SK-N-DZ (cell line): ENCODE measurements around the gene ATCAY.
"Not testable (repeated sequence)": the region's sequence is repeated elsewhere in the genome, so short reads cannot be mapped to it uniquely, and the experiment has no call there.

ENCODE experiments used
- DNase-seq: peaks from one replicate; pipeline ENCODE4 v3.0.0-alpha.2; 2015; ENCODE audit warnings: low spot score

Gene ATCAY

GRCh38 chr19:3902317-3902973 is 22.0 kb downstream of the ATCAY start:
- no peak for DNase-seq

DNA sequence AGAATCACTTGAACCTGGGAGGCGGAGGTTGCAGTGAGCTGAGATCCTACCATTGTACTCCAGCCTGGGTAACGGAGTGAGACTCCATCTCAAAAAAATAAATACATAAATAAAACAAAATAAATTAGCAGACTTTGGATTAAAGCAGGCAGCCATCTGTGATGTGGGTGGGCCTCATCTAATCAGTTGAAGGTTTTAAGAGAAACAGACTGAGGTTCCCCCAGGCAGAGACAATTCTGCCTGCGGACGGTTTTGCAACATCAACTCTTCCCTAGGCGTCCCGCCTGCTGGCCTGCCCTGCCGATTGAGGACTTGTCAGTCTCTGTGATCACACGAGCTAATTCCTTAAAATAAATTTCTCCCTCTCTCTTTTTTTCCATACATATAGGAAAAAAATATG is 23.7 kb downstream of the ATCAY start:
- DNase-seq = no peak

DNA sequence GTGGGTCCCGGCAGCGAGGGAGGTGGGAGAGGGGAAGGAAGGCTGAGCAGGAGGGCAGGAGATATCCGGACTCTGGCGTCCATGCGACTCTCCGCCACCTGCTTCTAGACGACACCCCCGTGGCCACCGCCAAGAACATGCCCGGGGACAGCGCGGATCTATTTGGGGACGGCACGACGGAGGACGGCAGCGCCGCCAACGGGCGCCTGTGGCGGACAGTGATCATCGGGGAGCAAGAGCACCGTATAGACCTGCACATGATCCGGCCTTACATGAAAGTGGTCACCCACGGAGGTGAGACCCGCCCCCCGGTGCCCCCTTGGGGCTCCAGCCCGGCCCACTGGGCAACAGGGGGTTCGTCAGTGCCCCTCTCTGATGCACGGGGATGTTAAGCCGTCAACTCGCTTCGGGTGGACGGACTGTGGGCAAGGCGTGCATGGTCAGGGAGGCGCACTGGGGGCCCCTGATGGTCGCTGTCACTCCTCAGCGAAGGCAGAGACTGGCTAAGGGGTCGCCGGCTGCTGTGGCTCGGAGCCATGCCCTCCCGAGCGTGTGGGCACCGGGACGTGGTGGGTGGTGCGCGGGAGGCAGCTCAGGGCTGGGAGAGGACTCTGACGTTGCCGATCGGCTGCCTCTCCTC is 27.3 kb downstream of the ATCAY start:
- DNase-seq = no peak

- DNase-seq = no peak
Measured at GRCh38 chr19:3908266-3909054, 28.0 kb downstream of the ATCAY start.

DNA sequence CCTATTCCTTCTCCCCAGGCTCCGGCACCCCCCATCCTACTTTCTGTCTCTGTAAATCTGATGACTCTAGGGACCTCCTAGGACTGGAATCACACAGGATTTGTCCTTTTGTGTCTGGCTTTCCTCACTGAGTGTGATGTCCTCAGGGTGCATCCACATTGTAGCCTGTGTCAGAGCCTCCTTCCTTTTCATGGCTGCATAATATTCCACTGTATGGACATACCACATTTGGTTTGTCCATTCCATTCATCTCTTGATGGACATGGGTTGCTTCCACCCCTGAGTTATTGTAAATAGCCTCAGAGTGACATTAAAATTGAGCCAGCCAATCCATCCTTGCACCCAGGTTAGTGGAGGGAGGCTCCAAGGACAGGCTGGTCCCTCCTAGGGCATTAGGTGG is 29.6 kb downstream of the ATCAY start:
- DNase-seq = no peak

DNA sequence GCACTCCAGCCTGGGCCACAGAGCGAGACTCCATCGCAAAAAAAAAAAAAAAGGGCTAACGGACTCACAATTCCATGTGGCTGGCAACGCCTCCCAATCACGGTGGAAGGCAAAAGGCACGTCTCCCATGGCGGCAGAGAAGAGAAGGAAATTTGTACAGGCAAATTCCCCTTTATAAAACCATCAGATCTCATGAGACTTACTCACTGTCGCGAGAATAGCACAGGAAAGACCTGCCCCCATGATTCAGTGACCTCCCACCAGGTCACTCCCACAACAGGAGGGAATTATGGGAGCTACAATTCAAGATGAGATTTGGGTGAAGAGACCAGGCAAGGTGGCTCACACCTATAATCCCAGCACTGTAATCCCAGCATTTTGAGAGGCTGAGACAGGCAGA is 33.7 kb downstream of the ATCAY start:
- DNase-seq = no peak

DNA sequence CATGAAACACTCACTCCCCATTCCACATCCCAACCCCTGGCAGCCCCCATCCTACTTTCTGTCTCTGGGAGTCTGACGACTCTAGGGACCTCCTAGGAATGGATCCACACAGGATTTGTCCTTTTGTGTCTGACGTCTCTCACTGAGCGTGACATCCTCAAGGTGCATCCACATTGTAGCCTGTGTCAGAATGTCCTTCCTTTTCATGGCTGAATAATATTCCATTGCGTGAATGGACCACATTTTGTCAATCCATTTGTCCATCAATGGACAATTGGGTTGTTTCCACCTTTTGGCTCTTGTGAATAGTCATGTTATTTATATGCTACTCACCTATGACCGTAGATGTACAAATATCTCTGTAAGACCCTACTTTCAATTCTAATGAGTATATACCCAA is 35.5 kb downstream of the ATCAY start:
- no peak for DNase-seq

GRCh38 chr19:3919793-3920192 is 39.3 kb downstream of the ATCAY start:
- DNase-seq = no peak

DNA sequence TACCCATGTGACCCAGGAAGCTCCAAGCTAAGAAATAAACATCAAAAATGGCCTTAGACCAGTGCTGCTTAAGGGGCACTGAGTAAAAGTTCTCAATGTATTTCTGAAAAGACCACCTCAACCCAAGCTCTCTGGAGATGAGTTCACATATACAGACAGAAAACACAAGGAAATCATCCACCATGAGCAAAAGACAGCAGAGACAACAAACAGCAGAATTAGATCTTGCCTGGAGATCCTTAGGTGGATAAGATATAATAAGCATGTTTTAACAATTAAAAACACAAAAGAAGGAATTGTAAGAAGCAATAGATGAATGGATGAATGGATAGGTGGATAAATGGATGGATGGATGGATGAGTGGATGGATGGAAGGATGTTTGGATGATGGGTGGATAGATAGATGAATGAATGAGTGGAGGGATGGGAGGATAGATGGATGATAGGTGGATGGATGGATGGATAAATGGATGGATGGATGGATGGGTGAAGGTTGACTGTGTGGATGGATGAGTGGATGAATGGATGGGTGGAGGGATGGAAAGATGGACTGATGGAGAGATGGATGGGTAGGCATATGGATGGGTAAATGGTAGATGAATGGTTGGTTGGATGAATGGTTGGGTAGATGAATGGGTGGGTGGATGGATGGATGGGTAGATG is 42.7 kb downstream of the ATCAY start:
- DNase-seq = no peak

DNA sequence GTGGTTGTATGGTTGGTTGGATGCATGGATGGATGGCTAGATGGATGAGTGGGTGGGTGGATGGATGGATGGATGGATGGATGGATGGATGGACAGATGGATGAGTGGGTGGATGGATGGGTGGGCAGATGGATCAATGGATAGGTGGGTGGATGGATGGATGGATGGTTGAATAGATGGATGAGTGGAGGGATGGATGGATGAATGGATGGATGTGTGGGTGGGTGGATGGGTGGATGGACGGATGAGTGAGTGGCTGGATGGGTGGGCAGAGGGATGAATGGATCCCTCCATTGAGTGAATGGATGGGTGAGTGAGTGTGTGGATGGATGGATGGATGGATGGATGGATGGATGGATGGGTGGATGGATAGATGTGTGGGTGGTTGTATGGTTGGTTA is 43.4 kb downstream of the ATCAY start:
- no peak for DNase-seq

DNA sequence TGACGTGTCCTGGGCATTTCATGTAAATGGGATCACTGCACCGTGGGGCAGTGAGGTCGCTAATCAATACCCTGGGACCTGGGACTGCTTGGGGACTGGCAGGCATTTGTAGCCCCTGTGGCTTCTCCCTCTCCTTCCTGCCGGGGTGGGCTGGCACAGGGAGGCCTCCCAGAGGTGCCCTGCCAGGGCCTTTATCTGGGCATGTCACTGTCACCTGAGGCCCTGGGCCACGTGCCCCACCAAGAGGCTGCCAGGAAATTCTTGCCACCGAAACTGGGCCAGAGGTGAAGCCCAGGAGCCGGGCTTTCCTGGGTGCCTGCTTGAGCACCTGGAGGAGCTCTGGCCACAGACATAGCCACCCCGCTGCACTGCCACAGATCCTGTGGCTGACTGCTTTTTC is 50.6 kb downstream of the ATCAY start:
- no peak for DNase-seq

DNA sequence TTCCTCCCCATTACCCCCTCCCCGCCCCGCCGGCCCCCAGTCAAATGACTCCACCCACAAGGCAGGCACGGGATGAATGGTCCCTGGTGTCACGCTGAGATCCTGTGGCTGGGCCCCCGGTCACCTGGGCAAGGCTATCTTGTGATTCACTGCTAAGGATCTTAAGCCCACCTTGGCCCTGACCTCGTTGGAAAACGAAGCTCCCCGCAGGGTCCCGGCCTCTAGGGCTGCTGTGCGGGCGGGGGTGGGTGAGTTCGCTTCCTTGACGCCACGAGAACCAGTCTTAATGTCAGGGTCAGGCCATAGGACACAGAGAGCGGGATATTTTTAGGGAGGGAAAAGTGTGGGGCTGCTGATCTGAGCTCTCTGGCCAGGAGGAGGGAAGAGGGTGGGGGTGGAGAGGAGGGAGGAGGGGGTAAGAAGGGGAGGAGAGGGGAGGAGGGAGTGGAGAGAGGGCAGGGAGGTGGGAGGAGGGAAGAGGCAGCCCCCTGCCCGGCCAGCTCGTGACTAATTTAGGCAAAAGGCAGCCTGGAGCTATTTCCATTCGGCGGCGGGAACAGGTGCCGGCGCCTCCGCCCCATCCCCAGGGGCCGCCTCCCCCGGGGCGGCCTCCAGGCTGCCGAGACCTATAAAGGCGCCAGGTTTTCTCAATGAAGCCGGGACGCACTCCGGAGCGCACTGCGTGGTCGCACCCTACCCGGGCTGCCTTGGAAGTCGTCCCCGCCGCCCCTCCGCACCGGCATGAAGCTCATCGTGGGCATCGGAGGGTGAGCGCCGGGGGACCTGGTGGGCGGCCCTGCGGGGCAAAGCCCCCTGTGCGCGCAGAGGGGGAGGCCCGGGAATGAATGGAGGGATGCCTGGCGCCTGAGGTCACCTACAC is 52.7 kb downstream of the ATCAY start, which contains the start of gene NMRK2:
Gene NMRK2 (plus strand): TSS at position 139 of the 880 bp plus-strand sequence. CDS start 603 bp downstream, at position 742.
- DNase-seq = no peak

DNA sequence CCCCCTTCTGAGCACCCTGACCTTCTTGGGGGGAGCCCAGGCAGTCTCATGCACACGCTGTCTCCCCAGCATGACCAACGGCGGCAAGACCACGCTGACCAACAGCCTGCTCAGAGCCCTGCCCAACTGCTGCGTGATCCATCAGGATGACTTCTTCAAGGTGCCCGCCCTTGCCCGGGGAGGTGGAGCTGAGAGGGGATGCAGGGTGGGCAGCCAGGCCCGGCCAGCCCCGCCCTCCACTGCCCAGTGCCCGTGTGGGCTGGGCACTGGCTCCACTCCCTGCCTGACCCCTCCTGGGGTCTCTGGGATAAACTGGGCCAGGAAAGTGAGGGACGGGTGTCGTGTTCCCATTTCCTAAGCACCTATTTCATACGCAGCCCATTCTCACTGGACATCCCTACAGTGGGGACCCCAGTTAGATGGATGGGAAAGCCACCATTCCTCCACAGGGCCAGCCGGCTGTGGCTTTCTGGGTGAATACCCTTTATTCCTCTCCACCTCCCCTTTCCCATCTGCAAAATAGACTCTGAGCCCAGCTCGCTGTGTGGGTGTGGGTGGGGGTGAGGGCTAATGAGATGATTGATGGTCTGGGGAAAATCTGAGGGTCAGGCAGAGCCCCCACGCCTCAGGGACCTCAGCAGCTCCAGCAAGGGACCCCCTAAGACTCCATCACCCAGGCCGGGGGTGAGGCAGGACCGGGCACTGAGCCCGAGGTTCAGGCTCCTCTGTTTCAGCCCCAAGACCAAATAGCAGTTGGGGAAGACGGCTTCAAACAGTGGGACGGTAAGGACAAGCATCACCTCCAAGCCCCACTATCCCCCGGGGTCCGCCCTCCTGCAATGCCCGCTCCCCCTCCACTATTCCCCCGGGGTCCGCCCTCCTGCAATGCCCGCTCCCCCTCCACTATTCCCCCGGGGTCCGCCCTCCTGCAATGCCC is 56.3 kb downstream of the ATCAY start:
- DNase-seq = no peak

GRCh38 chr19:3938300-3938950 is 57.9 kb downstream of the ATCAY start:
- DNase-seq = not testable (repeated sequence)

- DNase-seq = no peak
Measured at GRCh38 chr19:3942790-3943409, 62.4 kb downstream of the ATCAY start.

DNA sequence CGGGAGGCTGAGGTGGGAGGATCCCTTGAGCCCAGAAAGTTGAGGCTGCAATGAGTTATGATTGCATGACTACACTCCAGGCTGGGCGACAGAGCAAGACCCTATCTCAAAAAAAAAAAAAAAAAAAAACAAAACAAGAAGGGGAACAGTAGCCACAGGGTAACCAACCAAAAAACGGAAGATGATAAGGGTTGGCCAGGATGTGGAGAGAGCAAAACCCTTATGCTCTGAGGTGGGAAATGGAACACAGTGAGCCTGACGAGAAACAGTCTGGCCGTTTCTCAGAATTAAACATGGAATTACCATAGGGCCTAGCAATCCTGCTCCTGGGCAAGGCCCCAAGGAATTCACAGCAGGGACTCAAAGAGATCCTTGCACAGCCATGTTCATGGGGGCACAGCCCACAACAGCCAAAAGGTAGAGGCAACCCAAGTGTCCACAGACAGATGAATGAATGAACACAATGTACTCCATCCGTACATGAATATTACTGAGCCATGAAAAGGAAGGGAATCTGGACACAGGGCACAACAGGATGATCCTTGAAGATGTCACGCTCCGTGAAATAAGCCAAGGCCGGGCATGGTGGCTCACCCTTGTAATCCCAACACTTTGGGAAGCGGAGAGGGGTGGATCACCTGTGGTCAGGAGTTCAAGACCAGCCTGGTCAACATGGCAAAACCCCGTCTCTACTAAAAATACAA is 63.7 kb downstream of the ATCAY start:
- DNase-seq = no peak

- DNase-seq = no peak
Measured at GRCh38 chr19:3945838-3946237, 65.4 kb downstream of the ATCAY start.

DNA sequence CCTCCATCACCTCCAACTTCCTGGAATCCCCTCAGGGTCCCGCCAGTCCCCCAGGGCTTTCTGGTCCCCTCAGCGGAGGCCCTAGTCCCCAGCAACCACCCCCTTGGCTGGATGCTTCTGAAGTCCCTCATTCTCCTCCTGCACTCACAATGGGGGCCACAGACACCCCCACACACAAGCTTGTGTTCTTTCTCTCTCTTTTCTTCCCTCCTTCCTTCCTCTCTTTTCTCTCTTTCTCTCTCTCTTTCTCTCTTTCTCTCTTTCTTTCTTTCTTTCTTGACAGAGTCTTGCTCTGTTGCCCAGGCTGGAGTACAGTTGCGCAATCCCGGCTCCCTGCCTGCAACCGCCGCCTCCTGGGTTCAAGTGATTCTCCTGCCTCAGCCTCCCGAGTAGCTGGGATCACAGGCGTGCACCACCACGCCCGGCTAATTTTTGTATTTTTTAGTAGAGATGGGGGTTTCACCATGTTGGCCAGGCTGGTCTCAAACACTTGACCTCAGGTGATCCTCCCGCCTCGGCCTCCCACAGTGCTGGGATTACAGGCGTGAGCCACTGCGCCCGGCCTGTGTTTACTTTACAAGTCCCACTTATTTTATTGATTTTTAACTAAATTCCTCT is 66.9 kb downstream of the ATCAY start:
- DNase-seq = not testable (repeated sequence)
